ENCODE data around the gene SREK1.

SREK1 gene

GRCh38 chr5:66161356-66161755 lies 17.3 kb downstream of the SREK1 start:
- no peak for DNase-seq (ENCODE audit: low read depth in 1 of 2, low spot score in 1 of 2)

GRCh38 chr5:66164044-66164790 lies 20.1 kb downstream of the SREK1 start:
- no peak for DNase-seq (ENCODE audit: low read depth in 1 of 2, low spot score in 1 of 2)

GRCh38 chr5:66168226-66168625 lies 24.1 kb downstream of the SREK1 start:
- no peak for DNase-seq (ENCODE audit: low read depth in 1 of 2, low spot score in 1 of 2)

- DNase-seq (ENCODE audit: low read depth in 1 of 2, low spot score in 1 of 2) = no peak
These were observed 25.4 kb downstream of the SREK1 start for GRCh38 chr5:66169534-66169933.

DNA sequence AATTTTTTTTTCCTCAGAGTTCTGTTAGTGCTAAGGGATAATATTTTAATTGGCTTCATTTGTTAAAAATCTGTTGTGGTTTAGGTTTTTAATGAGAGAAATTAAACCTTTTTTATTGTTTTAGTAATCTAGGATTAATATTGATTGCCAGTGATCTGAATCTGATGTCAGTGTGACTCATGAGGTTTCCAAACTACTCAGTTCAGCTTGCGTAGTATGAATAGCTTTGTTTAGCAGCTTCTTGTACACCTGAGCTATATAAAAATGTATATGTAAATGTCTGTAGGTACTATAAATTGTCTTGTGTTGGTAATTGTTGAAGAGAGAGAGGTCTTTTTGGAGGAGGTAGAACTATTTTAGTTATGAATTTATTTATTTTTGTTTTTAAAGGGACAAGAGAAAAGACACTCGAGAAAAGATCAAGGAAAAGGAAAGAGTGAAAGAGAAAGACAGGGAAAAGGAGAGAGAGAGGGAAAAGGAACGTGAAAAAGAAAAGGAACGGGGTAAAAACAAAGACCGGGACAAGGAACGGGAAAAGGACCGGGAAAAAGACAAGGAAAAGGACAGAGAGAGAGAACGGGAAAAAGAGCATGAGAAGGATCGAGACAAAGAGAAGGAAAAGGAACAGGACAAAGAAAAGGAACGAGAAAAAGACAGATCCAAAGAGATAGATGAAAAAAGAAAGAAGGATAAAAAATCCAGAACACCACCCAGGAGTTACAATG lies 26.3 kb downstream of the SREK1 start:
- no peak for DNase-seq (ENCODE audit: low read depth in 1 of 2, low spot score in 1 of 2)

- DNase-seq (ENCODE audit: low read depth in 1 of 2, low spot score in 1 of 2) = no peak
These were observed 27.5 kb downstream of the SREK1 start for GRCh38 chr5:66171349-66172344.

- DNase-seq (ENCODE audit: low read depth in 1 of 2, low spot score in 1 of 2) = no peak
These were observed 30.2 kb downstream of the SREK1 start for GRCh38 chr5:66174338-66174737.

GRCh38 chr5:66178799-66179198 lies 34.7 kb downstream of the SREK1 start:
- no peak for DNase-seq (ENCODE audit: low read depth in 1 of 2, low spot score in 1 of 2)

DNA sequence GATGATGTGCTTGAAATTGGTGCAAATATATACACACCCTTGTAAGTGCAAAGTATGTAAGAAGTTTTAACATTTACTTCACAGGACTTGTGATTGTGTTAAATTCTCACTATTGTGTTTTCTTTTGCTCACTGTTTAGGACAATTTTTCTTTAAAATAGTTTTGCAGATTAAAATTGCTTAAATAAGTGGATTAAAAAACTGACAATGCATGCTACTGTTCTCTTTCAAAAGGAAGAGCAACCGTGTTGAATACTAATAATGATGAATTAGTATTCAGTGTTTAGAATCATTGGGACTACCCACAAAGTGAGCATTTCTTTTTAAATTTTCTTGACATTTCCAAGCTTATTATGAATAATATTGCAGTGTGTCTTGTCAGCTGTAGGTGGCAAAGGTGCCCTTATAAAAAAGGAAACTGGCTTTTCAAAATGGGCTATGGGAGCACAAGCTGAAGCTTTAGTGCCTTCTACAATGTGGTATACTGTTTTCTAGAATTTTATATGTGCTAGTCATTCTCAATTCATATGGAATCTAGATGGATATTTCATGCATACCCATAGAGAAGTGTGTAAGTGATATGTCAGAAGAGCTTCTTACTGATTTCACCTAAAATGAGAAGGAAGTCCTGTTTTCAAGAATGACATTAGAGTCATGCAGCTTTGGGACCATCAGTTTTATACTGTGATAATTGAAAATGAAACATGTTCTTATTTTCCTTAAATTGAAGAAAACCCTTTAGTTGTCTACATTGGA lies 35.4 kb downstream of the SREK1 start:
- no peak for DNase-seq (ENCODE audit: low read depth in 1 of 2, low spot score in 1 of 2)

- DNase-seq (ENCODE audit: low read depth in 1 of 2, low spot score in 1 of 2) = no peak
These were observed 36.4 kb downstream of the SREK1 start for GRCh38 chr5:66180282-66181155.

- no peak for DNase-seq (ENCODE audit: low read depth in 1 of 2, low spot score in 1 of 2)
These were observed 42.0 kb downstream of the SREK1 start for GRCh38 chr5:66186108-66186507.

- DNase-seq (ENCODE audit: low read depth in 1 of 2, low spot score in 1 of 2) = no peak
These were observed 49.3 kb downstream of the SREK1 start for GRCh38 chr5:66193419-66193818.

GRCh38 chr5:66197764-66198405 lies 53.8 kb downstream of the SREK1 start:
- no peak for DNase-seq (ENCODE audit: low read depth in 1 of 2, low spot score in 1 of 2)

DNA sequence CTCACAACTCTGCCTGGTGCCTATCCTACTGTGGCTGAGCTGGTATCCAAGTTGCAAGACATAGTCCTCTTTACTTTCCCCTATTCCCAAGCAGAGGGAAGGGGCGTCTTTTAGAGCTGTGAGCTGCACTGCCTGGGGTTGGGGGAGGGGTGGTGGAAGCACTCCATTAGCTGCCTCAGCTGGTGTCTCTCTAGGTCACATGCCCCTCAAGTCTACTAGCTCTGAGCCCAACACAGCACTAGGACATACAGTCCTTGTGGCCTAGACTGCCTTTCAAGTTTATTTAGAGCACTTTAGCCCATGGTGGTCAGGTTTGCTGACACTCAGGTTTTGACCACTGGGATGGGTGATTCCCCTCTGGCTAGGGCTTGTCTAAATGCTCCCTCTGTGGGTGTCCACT lies 54.7 kb downstream of the SREK1 start:
- DNase-seq (ENCODE audit: low read depth in 1 of 2, low spot score in 1 of 2) = no peak

DNA sequence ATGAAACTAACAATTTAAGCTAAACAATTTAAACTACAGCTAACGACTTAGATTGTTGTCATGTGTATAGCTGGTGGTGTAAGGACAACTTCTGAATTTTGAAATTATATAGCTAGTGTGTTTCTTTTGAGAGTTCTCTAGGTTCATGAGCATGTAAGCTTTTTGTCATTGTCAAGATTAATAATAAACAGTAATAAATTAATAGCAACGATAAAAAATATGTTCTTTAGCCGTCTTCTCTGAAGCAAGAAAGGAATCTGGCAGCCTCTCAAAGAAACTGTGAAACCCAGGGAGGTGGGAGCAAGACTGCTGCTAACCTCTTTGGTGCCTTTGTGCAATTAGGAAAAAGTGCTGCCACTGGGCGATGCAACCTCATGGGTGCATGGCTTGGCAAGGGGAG lies 59.4 kb downstream of the SREK1 start:
- no peak for DNase-seq (ENCODE audit: low read depth in 1 of 2, low spot score in 1 of 2)

GRCh38 chr5:66206465-66206864 lies 62.4 kb downstream of the SREK1 start:
- DNase-seq (ENCODE audit: low read depth in 1 of 2, low spot score in 1 of 2) = no peak

GRCh38 chr5:66207800-66208561 lies 63.9 kb downstream of the SREK1 start:
- DNase-seq (ENCODE audit: low read depth in 1 of 2, low spot score in 1 of 2) = no peak

GRCh38 chr5:66209350-66209749 lies 65.2 kb downstream of the SREK1 start:
- DNase-seq (ENCODE audit: low read depth in 1 of 2, low spot score in 1 of 2) = no peak

- no peak for DNase-seq (ENCODE audit: low read depth in 1 of 2, low spot score in 1 of 2)
These were observed 65.7 kb downstream of the SREK1 start for GRCh38 chr5:66209794-66210193.

Measured in activated CD4-positive, alpha-beta T cell treated with anti-CD3 and anti-CD28 coated beads, Interleukin-2, amount 50 U/mL, for 24 hours (primary cell).